BLaER1 (cell line): ENCODE data around the gene CNTNAP5.

Experiments
- H3K27ac ChIP-seq: shearing (Covaris generic); formaldehyde crosslinking; 2 replicates; pipeline ENCODE4 v1.8.1; 2022
- H3K27me3 ChIP-seq: shearing (Covaris generic); formaldehyde crosslinking; 2 replicates; pipeline ENCODE4 v1.8.1; 2022
- H3K36me3 ChIP-seq: shearing (Covaris generic); formaldehyde crosslinking; 2 replicates; pipeline ENCODE4 v1.8.1; 2022
- H3K4me1 ChIP-seq: shearing (Covaris generic); formaldehyde crosslinking; 2 replicates; pipeline ENCODE4 v1.8.1; 2022
- H3K4me2 ChIP-seq: shearing (Covaris generic); formaldehyde crosslinking; 2 replicates; pipeline ENCODE4 v1.8.1; 2022
- H3K4me3 ChIP-seq: shearing (Covaris generic); formaldehyde crosslinking; 2 replicates; pipeline ENCODE4 v1.8.1; 2022
- H3K9ac ChIP-seq: shearing (Covaris generic); formaldehyde crosslinking; 2 replicates; pipeline ENCODE4 v1.8.1; 2022
- H3K9me3 ChIP-seq: shearing (Covaris generic); formaldehyde crosslinking; 2 replicates; pipeline ENCODE4 v1.8.1; 2022
- H4K20me1 ChIP-seq: shearing (Covaris generic); formaldehyde crosslinking; 2 replicates; pipeline ENCODE4 v1.8.1; 2022
- Cebpa-rat ChIP-seq: shearing (Covaris generic); IDR thresholded peaks from 2 replicates; pipeline ENCODE4 v1.8.1; 2022

CNTNAP5 gene

GRCh38 chr2:124778076-124778475, 753.0 kb downstream of the CNTNAP5 start:
- Histone ChIP-seq H3K4me2 (no peak overlapping the region), H3K27ac (no peak overlapping the region), H3K4me1 (peaks cover 13% of the 10 kb centered on the region), H3K27me3 (no peaks in the 10 kb centered on the region), H3K4me3 (no peak overlapping the region), H4K20me1 (no peaks in the 10 kb centered on the region), H3K36me3 (no peaks in the 10 kb centered on the region), H3K9ac (no peak overlapping the region), H3K9me3 (no peaks in the 10 kb centered on the region)
- no peak for TF ChIP-seq Cebpa-rat

GRCh38 chr2:124796647-124797046, 771.6 kb downstream of the CNTNAP5 start:
- Histone ChIP-seq H3K4me3 (no peak overlapping the region), H3K27me3 (no peaks in the 10 kb centered on the region), H3K4me1 (no peaks in the 10 kb centered on the region), H3K36me3 (no peaks in the 10 kb centered on the region), H3K9me3 (no peaks in the 10 kb centered on the region), H3K4me2 (no peak overlapping the region), H3K27ac (no peak overlapping the region), H3K9ac (no peak overlapping the region), H4K20me1 (no peaks in the 10 kb centered on the region)
- no peak for TF ChIP-seq Cebpa-rat

GRCh38 chr2:124797049-124797448, 772.0 kb downstream of the CNTNAP5 start:
- H3K27ac ChIP-seq: no peak overlapping the region
- H3K36me3 ChIP-seq: no peaks in the 10 kb centered on the region
- H3K4me1 ChIP-seq: no peaks in the 10 kb centered on the region
- H3K27me3 ChIP-seq: no peaks in the 10 kb centered on the region
- H3K9ac ChIP-seq: no peak overlapping the region
- no peak overlapping the region for H3K4me3 ChIP-seq
- H4K20me1 ChIP-seq: no peaks in the 10 kb centered on the region
- TF ChIP-seq Cebpa-rat: no peak
- no peaks in the 10 kb centered on the region for H3K9me3 ChIP-seq
- no peak overlapping the region for H3K4me2 ChIP-seq

- Histone ChIP-seq H3K27ac (no peak overlapping the region), H3K4me2 (no peak overlapping the region), H3K4me1 (no peaks in the 10 kb centered on the region), H3K9me3 (no peaks in the 10 kb centered on the region), H4K20me1 (no peaks in the 10 kb centered on the region), H3K27me3 (no peaks in the 10 kb centered on the region), H3K9ac (no peak overlapping the region), H3K36me3 (no peaks in the 10 kb centered on the region), H3K4me3 (no peak overlapping the region)
- TF ChIP-seq Cebpa-rat: no peak
These were observed 773.5 kb downstream of the CNTNAP5 start for GRCh38 chr2:124798551-124798950.

GRCh38 chr2:124804014-124804940, 779.2 kb downstream of the CNTNAP5 start:
- no peak for TF ChIP-seq Cebpa-rat
- H3K9ac ChIP-seq: no peak overlapping the region
- H3K4me3 ChIP-seq: no peak overlapping the region
- no peaks in the 10 kb centered on the region for H3K9me3 ChIP-seq
- H4K20me1 ChIP-seq: no peaks in the 10 kb centered on the region
- H3K27me3 ChIP-seq: no peaks in the 10 kb centered on the region
- no peak overlapping the region for H3K4me2 ChIP-seq
- no peaks in the 10 kb centered on the region for H3K36me3 ChIP-seq
- H3K27ac ChIP-seq: no peak overlapping the region
- H3K4me1 ChIP-seq: no peaks in the 10 kb centered on the region

GRCh38 chr2:124805060-124805459, 780.0 kb downstream of the CNTNAP5 start:
- H3K27ac ChIP-seq: no peak overlapping the region
- H3K36me3 ChIP-seq: no peaks in the 10 kb centered on the region
- H4K20me1 ChIP-seq: no peaks in the 10 kb centered on the region
- no peak overlapping the region for H3K4me3 ChIP-seq
- no peak overlapping the region for H3K9ac ChIP-seq
- no peaks in the 10 kb centered on the region for H3K4me1 ChIP-seq
- H3K9me3 ChIP-seq: no peaks in the 10 kb centered on the region
- H3K4me2 ChIP-seq: no peak overlapping the region
- no peaks in the 10 kb centered on the region for H3K27me3 ChIP-seq
- TF ChIP-seq Cebpa-rat: no peak

- Histone ChIP-seq H3K36me3 (no peaks in the 10 kb centered on the region), H3K9ac (no peak overlapping the region), H3K9me3 (no peaks in the 10 kb centered on the region), H3K4me2 (no peak overlapping the region), H3K27ac (no peak overlapping the region), H3K27me3 (no peaks in the 10 kb centered on the region), H3K4me3 (no peak overlapping the region), H4K20me1 (no peaks in the 10 kb centered on the region), H3K4me1 (no peaks in the 10 kb centered on the region)
- no peak for TF ChIP-seq Cebpa-rat
These were observed 785.0 kb downstream of the CNTNAP5 start for GRCh38 chr2:124810132-124810531.

GRCh38 chr2:124814968-124815745, 790.1 kb downstream of the CNTNAP5 start:
- Histone ChIP-seq H3K9ac (no peak overlapping the region), H3K4me1 (no peaks in the 10 kb centered on the region), H3K4me3 (no peak overlapping the region), H3K36me3 (no peaks in the 10 kb centered on the region), H3K27ac (no peak overlapping the region), H4K20me1 (no peaks in the 10 kb centered on the region), H3K9me3 (no peaks in the 10 kb centered on the region), H3K27me3 (no peaks in the 10 kb centered on the region), H3K4me2 (no peak overlapping the region)
- TF ChIP-seq Cebpa-rat: no peak

- no peaks in the 10 kb centered on the region for H3K36me3 ChIP-seq
- no peaks in the 10 kb centered on the region for H3K9me3 ChIP-seq
- H3K4me1 ChIP-seq: no peaks in the 10 kb centered on the region
- no peak for TF ChIP-seq Cebpa-rat
- H4K20me1 ChIP-seq: no peaks in the 10 kb centered on the region
- no peak overlapping the region for H3K27ac ChIP-seq
- H3K9ac ChIP-seq: no peak overlapping the region
- no peaks in the 10 kb centered on the region for H3K27me3 ChIP-seq
- H3K4me2 ChIP-seq: no peak overlapping the region
- H3K4me3 ChIP-seq: no peak overlapping the region
These were observed 790.9 kb downstream of the CNTNAP5 start for GRCh38 chr2:124816007-124816406.

GRCh38 chr2:124822516-124822915, 797.4 kb downstream of the CNTNAP5 start:
- no peak overlapping the region for H3K4me3 ChIP-seq
- H3K9ac ChIP-seq: no peak overlapping the region
- no peak overlapping the region for H3K4me2 ChIP-seq
- H3K27ac ChIP-seq: no peak overlapping the region
- H3K4me1 ChIP-seq: no peaks in the 10 kb centered on the region
- no peaks in the 10 kb centered on the region for H4K20me1 ChIP-seq
- no peaks in the 10 kb centered on the region for H3K36me3 ChIP-seq
- H3K27me3 ChIP-seq: no peaks in the 10 kb centered on the region
- TF ChIP-seq Cebpa-rat: no peak
- no peaks in the 10 kb centered on the region for H3K9me3 ChIP-seq
